GM12878 (cell line): ENCODE results near the gene BHLHE23. TPM values are rescaled to one million over a fixed set of nuclear protein-coding genes. Genes with fewer than 3 reads are reported as not detected.
A peak's percentile ranks its signal among the peaks of the same experiment; 100 is the strongest.

Experiments
- BHLHE40 ChIP-seq, 2 experiments: fragments of 450-650 bp in 1 of 2; IDR thresholded peaks; 2 replicates each; pipeline ENCODE4 v1.6.1; 2011 to 2017; ENCODE audit warnings: low read depth in 2 of 2, borderline replicate concordance in 1 of 2, improper control_type of control experiment in 1 of 2, low read length in 1 of 2, mild to moderate bottlenecking in 1 of 2
- BMI1 ChIP-seq: fragments of 450-650 bp; IDR thresholded peaks from 2 replicates; pipeline ENCODE4 v1.6.1; 2016; ENCODE audit warnings: mild to moderate bottlenecking, moderate library complexity, borderline replicate concordance
- CBX3 ChIP-seq: fragments of 200-600 bp; sonication (generic); IDR thresholded peaks from 2 replicates; pipeline ENCODE4 v1.6.1; 2016; ENCODE audit warnings: low read depth, borderline replicate concordance
- CBX5 ChIP-seq: sonication (generic); IDR thresholded peaks from 2 replicates; pipeline ENCODE4 v1.6.1; 2016; ENCODE audit warnings: low read depth, moderate library complexity, mild to moderate bottlenecking, inconsistent platforms
- CHD2 ChIP-seq: IDR thresholded peaks from 2 replicates; pipeline ENCODE4 v1.6.1; 2011; ENCODE audit warnings: low read depth, low read length, improper control_type of control experiment, borderline replicate concordance
- CHD4 ChIP-seq: fragments of 200-600 bp; sonication (generic); IDR thresholded peaks from 2 replicates; pipeline ENCODE4 v1.6.1; 2016; ENCODE audit warnings: mild to moderate bottlenecking
- CREB1 ChIP-seq: IDR thresholded peaks from 2 replicates; pipeline ENCODE4 v1.6.1; 2012; ENCODE audit warnings: low read depth, mild to moderate bottlenecking, inconsistent platforms
- CREM ChIP-seq: IDR thresholded peaks from 2 replicates; pipeline ENCODE4 v1.6.1; 2014; ENCODE audit warnings: antibody characterized with exemption, low read depth
- EP300 ChIP-seq, 2 experiments: fragments of 150-350 bp in 1 of 2; IDR thresholded peaks; 2 replicates each; pipeline ENCODE4 v1.6.1; 2011 to 2012; ENCODE audit warnings: low read depth in 2 of 2, low read length in 2 of 2, borderline replicate concordance in 1 of 2, improper control_type of control experiment in 1 of 2, inconsistent platforms in 1 of 2; ENCODE audit not compliant: control insufficient read depth in 1 of 2
- IRF4 ChIP-seq: IDR thresholded peaks from 2 replicates; pipeline ENCODE4 v1.6.1; 2011; ENCODE audit warnings: low read depth, low read length
- NR2C1 ChIP-seq: fragments of 450-650 bp; IDR thresholded peaks from 2 replicates; pipeline ENCODE4 v1.6.1; 2017; ENCODE audit warnings: antibody characterized with exemption, mild to moderate bottlenecking, moderate library complexity
- RUNX3 ChIP-seq: IDR thresholded peaks from 2 replicates; pipeline ENCODE4 v1.6.1; 2012; ENCODE audit warnings: low read length, inconsistent platforms
- SMARCA5 ChIP-seq: fragments of 450-650 bp; IDR thresholded peaks from 2 replicates; pipeline ENCODE4 v1.6.1; 2017; ENCODE audit warnings: mild to moderate bottlenecking
- ZNF24 ChIP-seq: fragments of 450-650 bp; IDR thresholded peaks from 2 replicates; pipeline ENCODE4 v1.6.1; 2017; ENCODE audit warnings: antibody characterized with exemption, mild to moderate bottlenecking
- polyA plus RNA-seq, 11 experiments: library from polyadenylated mRNA; depleted of rRNA in 4 of 11; unstranded in 6 of 11; stranded (reverse) in 5 of 11; fragments of >200 nt; fragmentation: Nextera tagmentation in 4 of 11; fragmentation: Illumina TruSeq in 1 of 11; extraction: Ambion mirVana in 4 of 11; extraction: Trizol in 1 of 11; gene quantifications; 1 replicate in 1 of 11; 2 replicates in 10 of 11; pipeline versions ENCODE4 v1.2.1 to v1.2.3, GENCODE V29; 2011 to 2016; ENCODE audit warnings: inconsistent platforms in 2 of 11, missing spikeins in 2 of 11, low read depth in 1 of 11
- total RNA-seq, 4 experiments: library from RNA; depleted of rRNA in 3 of 4; stranded (reverse); fragments of >200 nt in 3 of 4; fragmentation: Illumina TruSeq in 1 of 4; extraction: Trizol in 1 of 4; gene quantifications; 2 replicates each; pipeline versions ENCODE4 v1.2.1 to v1.2.3, GENCODE V29; 2013 to 2021
- TF ChIP-seq, protein P1 (sequence below): fragments of 150-350 bp; IDR thresholded peaks from 2 replicates; pipeline ENCODE4 v1.6.1; 2016; ENCODE audit warnings: low read depth, low read length
- TF ChIP-seq, protein P2 (sequence below): IDR thresholded peaks from 2 replicates; pipeline ENCODE4 v1.6.1; 2011; ENCODE audit warnings: borderline replicate concordance, low read depth, mild to moderate bottlenecking, moderate library complexity, low read length; ENCODE audit not compliant: insufficient read depth, poor library complexity, severe bottlenecking
- TF ChIP-seq, protein P3 (sequence below): fragments of 450-650 bp; IDR thresholded peaks from 2 replicates; pipeline ENCODE4 v1.6.1; 2016; ENCODE audit warnings: mild to moderate bottlenecking, moderate library complexity, borderline replicate concordance

Gene BHLHE23
- total and polyA plus RNA-seq, 10 of the 15 experiments (the other 5 are each of a cell fraction or from before 2014, with no cell fraction given): 0.28 to 0.33 TPM; not detected in 8

DNA sequence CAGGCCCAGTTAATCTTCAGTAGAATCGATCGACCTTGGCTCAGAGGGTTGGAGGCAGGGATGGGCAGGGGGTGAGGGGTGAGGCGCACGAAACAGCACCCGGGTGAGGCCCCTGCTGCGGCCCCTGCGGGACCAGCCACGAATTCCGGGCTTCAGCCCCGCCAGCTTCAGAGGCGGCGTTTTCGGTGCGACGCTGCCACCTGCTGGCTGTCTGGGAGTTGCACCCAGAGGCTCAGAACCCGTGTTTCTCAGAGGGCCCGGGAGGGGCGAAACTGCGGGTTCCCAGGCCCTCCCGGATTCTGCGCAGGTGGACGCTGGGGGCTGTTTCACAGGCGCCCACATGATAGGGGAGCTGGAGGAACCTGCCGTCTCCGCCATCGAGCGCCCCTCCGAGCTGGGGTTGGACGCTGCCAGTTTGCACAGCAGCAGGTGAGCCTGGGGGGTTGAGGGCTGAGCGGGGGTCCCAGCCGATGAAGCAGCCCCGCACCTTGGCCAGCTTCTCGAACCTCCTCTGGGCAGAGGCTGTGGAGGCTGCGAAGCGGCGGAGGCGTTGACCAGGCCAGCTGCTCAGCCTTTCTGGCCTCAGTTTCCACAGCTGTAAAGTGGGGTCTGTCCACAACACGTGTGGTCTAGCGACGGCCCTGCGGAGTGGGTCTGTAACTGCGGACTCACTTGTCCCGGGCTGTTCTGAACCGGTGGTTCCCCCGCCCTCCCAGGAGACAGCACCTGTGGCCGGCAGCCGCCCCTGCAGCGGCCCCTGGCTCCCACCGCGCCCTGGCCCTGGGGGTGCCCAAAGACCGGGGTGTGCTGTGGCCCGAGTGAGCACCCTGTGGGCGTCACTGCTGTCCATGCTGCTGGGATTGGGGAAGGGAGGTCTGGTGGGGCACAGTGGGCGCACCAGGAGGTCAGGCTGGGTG is 2.5 kb upstream of the BHLHE23 start (continued):
- peak; percentile 89; the same call in 1 of the 2 replicates for TF ChIP-seq SMARCA5
- TF ChIP-seq, protein P1, sequence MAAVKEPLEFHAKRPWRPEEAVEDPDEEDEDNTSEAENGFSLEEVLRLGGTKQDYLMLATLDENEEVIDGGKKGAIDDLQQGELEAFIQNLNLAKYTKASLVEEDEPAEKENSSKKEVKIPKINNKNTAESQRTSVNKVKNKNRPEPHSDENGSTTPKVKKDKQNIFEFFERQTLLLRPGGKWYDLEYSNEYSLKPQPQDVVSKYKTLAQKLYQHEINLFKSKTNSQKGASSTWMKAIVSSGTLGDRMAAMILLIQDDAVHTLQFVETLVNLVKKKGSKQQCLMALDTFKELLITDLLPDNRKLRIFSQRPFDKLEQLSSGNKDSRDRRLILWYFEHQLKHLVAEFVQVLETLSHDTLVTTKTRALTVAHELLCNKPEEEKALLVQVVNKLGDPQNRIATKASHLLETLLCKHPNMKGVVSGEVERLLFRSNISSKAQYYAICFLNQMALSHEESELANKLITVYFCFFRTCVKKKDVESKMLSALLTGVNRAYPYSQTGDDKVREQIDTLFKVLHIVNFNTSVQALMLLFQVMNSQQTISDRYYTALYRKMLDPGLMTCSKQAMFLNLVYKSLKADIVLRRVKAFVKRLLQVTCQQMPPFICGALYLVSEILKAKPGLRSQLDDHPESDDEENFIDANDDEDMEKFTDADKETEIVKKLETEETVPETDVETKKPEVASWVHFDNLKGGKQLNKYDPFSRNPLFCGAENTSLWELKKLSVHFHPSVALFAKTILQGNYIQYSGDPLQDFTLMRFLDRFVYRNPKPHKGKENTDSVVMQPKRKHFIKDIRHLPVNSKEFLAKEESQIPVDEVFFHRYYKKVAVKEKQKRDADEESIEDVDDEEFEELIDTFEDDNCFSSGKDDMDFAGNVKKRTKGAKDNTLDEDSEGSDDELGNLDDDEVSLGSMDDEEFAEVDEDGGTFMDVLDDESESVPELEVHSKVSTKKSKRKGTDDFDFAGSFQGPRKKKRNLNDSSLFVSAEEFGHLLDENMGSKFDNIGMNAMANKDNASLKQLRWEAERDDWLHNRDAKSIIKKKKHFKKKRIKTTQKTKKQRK: no peak
- peak; percentile 60; the same call in 1 of the 2 replicates for TF ChIP-seq CHD2
- 0 out of 2 replicates have a peak, but pooled peaks have one; percentile 57 for TF ChIP-seq ZNF24
- TF ChIP-seq IRF4: no peak; the same call in 1 of the 2 replicates
- TF ChIP-seq NR2C1: no peak
- peak; percentile 77 to 88 for TF ChIP-seq BHLHE40 (IDR thresholded peaks at IDR 0.05; ENCODE audit: borderline replicate concordance in 1 of 2, low read depth in 2 of 2, low read length in 1 of 2)
- no peak; the same call in 1 of the 2 replicates for TF ChIP-seq CREB1
- peak; percentile 15; the same call in 1 of the 2 replicates for TF ChIP-seq CREM
- no peak for TF ChIP-seq CHD4
- TF ChIP-seq RUNX3: peak; percentile 66
- TF ChIP-seq, protein P2, sequence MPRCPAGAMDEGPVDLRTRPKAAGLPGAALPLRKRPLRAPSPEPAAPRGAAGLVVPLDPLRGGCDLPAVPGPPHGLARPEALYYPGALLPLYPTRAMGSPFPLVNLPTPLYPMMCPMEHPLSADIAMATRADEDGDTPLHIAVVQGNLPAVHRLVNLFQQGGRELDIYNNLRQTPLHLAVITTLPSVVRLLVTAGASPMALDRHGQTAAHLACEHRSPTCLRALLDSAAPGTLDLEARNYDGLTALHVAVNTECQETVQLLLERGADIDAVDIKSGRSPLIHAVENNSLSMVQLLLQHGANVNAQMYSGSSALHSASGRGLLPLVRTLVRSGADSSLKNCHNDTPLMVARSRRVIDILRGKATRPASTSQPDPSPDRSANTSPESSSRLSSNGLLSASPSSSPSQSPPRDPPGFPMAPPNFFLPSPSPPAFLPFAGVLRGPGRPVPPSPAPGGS: peak; percentile 93
- no peak for TF ChIP-seq BMI1
- TF ChIP-seq CBX5: no peak
- TF ChIP-seq EP300 (IDR thresholded peaks at IDR 0.05; ENCODE audit: borderline replicate concordance in 1 of 2, control insufficient read depth in 1 of 2, low read depth in 2 of 2, low read length in 2 of 2): peak in 1 of 2 experiments; percentile 36; a peak in 1 of 4 replicates
- no peak for TF ChIP-seq CBX3
- TF ChIP-seq, protein P3, sequence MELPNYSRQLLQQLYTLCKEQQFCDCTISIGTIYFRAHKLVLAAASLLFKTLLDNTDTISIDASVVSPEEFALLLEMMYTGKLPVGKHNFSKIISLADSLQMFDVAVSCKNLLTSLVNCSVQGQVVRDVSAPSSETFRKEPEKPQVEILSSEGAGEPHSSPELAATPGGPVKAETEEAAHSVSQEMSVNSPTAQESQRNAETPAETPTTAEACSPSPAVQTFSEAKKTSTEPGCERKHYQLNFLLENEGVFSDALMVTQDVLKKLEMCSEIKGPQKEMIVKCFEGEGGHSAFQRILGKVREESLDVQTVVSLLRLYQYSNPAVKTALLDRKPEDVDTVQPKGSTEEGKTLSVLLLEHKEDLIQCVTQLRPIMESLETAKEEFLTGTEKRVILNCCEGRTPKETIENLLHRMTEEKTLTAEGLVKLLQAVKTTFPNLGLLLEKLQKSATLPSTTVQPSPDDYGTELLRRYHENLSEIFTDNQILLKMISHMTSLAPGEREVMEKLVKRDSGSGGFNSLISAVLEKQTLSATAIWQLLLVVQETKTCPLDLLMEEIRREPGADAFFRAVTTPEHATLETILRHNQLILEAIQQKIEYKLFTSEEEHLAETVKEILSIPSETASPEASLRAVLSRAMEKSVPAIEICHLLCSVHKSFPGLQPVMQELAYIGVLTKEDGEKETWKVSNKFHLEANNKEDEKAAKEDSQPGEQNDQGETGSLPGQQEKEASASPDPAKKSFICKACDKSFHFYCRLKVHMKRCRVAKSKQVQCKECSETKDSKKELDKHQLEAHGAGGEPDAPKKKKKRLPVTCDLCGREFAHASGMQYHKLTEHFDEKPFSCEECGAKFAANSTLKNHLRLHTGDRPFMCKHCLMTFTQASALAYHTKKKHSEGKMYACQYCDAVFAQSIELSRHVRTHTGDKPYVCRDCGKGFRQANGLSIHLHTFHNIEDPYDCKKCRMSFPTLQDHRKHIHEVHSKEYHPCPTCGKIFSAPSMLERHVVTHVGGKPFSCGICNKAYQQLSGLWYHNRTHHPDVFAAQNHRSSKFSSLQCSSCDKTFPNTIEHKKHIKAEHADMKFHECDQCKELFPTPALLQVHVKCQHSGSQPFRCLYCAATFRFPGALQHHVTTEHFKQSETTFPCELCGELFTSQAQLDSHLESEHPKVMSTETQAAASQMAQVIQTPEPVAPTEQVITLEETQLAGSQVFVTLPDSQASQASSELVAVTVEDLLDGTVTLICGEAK: no peak
